Amniotic stem cell (primary cell): Measurements from ENCODE around the gene NTM.
"Not testable (repeated sequence)": the region's sequence is repeated elsewhere in the genome, so short reads cannot be mapped to it uniquely, and the experiment has no call there.

Source experiments
- DNase-seq: peaks from one replicate; lab custom pipeline; 2025; lab: John Stamatoyannopoulos, UW

The NTM gene

DNA sequence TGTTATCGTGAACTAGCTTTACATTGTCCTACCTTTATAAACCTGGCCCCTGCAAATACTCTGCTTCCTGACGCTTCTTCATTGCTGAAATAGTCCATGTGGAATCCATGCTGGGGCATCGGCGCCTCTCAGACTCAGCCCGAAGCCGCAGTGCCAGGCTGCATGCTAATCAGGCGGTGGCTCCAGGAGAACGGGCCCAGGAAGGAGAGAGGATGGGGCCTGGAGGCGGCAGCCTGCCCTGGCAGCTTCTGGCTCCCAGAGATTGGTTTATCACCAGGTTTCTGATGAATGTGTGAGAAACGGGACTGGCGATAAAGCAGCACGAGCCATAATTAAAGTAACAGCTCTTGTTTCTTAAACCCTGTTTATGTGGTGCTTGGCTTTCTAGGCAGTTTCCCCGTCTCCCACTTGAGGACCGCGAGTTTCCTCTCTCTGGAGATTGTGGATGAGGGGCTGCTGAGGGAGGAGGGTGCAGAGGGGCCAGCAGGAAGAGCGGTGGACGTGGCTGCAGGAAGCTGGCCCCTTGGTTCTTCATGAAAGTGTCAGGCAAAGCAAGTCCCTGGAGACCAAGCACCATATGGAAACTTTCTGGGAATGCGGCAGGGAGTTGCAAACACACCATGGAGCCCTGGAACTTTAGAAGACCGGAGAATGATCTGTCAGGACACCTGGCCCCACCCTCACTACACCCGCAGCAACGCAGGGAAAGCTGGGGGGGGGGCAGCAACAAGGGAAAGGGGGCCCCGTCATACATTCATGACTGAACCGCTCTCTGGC lies 93.4 kb downstream of the NTM start:
- DNase-seq, result no peak

DNA sequence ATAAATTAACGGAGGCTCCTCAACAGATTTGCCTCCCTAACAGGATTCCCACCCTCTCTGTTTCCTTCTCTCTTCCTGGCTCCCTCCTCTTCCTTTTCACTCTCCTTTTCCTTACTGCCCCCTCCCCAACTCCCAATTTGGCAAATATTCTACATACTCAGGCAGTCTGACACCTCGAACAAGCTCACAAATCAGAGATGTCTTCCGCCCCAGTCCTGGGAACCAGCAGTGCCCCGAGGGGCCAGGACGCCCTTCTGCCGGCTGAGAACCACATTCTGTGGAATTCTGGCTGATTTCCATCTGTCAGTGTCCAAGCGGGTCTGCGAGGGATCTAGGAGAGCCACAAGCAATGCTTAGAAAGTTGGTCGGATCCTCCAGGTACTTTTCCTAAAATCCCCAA lies 94.0 kb downstream of the NTM start:
- no peak for DNase-seq

DNA sequence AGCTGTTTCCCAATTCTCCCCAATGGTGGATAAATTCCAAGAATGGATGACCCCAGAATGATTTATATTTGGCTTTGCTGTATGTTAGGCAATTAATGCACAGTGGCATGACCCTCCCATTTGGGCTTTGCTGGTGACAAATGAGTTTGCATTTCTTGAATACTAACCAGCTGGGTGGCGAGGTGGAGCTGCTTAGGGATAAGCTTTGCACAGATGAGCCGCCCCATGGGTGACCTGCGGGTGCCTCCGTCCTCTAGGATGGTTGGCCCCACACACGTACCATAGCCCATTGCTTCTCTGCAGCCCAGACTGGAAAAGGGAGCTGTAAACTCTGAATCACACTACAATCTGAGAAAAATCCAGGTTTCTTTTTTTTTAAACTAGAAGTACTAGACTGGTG lies 94.6 kb downstream of the NTM start:
- DNase-seq, result no peak

DNA sequence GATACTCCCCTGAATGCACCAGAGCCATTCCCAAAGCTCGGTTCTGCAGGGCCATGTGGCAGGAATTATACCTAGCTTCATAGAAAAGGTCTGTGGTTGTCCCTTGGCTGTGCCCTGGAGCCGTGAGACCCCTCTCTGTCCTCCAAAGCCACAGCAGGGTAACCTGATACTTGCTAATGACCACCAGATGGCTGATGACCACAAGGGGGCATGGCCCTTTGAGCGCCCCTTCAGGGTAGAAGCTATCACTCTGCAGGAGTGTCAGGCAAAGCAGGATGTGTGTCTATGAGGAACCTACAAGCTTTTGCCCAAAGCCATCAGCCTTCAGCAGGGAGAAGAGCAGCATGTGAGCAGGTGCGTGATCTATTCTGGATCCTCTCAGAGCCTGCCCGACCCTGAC lies 95.3 kb downstream of the NTM start:
- no peak for DNase-seq

DNA sequence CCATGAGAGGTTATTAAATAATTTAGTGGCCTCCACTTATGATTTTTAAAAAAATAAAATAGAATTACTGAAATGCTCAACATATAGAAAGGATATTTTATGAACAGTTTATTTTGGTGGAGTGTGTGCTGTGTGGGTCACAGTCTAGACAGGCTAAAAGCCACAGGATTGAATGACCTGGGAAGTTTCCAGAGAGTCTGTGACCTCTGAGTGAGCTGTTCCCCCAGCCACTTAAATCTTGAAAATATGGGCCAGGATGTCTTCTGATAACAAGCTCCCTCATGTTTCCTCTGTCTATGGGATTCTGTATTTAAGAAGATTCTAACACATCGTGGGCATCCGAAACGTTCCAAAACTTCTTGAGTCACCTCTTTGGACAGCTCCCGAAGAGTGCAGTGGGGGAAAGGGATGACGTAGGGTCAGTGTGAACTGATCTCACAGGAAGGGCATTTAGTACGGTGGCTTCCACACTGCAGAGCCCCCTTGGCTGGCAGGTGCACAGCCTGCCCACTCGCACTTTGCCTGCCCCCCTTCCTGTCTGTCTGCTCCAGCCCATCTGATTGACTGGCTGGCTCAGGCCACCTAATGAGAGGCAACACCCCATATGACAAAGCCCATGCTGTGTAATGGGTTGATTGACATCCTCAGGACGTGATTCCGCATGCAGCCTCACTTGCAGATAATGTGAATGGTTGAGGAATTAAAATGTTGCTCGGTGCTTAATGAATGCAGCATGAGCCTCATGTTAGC lies 97.4 kb downstream of the NTM start:
- no peak for DNase-seq

DNA sequence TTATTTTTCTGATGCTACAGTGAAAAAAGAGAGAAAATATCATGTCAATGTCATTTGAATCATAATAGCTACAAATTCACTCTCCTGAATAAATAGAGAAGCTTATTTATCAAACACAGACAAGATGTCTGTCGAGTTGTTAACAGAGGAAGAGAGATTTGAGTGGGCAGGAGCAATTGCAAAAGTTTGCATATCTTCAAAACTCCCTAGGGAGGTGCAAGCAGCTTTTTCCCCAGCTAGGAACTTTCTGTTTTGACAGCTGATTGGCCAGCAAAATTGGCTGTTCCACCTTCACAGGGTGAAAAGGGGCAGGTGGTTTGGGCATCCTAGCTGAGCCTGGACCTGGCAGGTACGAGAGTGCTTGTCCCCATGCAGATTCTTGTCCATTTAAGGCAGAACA lies 98.2 kb downstream of the NTM start:
- no peak for DNase-seq

DNA sequence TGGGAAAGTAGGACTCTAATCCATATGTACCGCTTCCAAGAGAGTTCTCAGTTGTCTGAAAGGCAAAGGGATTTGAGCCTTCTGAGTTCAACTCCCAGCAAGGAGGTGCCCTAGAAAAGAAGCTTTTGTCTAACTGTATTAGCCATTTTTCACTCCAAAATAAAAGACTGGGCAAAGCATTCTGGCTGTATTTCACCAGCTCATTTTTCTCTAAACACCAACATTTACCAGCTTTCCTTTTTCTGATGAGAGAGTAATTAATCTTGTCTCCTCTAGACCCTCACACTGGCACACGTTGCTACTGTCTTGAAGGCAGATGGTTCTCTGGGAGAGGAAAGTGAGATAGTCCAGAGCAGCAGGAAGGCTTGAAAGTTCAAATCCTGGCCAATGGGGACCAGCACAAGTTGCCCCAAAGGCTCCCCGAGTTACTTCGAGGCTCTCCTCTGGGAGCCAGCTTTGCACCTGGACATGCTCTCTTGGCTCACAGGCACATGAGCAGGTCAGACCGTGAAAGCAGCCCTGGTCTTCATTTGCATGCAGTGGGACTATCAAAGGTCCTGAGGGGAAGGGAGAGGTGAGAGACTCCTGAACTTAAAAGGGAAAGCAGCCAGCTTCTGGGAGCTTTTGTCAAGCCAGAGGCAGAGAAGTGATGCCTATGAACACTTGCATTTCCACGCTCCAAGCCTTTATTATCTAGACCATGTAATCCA lies 100.0 kb downstream of the NTM start:
- no peak for DNase-seq

DNA sequence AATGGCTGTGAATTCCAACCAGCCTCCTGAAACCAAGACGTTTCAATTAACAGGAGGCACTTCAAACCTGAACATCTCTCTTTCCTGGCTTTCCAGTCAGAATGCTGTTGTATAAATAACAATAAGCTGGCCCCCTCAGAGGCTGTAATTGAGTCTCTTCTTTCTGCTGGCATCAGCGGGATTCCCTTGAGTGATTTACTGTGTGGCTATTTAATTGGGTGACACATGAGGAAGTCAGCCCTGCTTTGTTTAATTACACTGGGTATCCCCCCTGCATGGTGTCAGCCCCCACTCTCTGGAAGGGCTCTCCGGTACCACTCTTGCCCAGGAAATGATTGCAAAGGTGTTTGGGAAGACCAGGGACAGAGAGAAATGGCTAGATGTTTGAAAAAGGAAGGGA lies 101.6 kb downstream of the NTM start:
- no peak for DNase-seq

DNA sequence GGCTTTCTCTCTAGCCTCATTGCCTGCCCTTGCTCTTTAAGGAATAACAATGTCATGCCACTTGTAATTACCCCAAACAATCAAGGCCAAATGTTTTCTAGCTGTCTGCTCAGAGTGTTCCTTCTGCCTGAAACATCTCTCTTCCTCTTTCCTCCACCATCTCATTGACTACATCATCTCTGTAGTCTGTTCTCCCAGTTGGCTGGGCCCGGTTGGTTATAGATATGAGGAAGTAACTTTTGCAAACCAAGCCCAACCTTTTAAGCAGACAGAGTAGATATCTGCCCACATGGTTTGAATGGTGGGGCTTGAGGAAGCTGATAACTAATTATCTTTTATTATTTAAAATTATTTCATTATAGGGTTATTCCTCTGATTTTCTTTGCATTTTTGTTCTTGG lies 104.5 kb downstream of the NTM start:
- no peak for DNase-seq

DNA sequence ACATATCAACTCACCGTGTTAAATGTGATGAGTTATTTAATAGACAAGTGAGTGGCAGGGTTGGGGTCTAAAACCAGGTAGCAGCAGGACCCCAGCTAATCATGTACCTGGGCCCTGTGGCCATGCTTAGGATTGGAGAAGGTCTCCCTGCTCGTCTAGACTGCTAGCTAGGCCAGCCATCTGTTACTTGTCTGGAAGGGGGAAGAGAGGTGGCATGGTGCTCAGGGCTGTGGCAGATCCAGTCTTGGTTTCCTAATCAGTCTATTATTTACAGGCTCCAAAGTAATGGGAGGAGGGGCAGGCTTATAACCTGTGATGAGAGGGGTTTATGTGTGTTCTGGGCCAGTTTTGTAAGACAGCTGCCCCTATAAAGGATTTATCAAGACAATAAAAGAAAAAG lies 105.9 kb downstream of the NTM start:
- no peak for DNase-seq

DNA sequence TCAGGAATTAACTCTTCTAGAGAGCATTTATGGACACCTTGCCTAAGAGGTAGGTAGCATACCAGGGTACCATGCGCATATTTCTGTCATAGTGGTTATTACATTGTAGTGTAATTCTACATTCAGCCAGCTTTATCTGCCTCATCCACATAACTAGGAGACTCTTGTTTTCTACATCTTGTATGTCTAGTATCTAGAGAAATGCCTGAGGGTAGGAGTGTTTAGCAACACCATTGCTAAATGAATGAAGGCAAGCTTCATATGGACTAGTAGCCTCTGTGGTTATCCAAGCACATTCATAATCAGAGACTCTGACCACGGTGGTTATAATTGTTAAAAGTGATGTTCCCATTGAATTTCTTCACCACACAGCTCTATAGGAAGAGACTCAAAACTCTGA lies 107.9 kb downstream of the NTM start:
- no peak for DNase-seq

DNA sequence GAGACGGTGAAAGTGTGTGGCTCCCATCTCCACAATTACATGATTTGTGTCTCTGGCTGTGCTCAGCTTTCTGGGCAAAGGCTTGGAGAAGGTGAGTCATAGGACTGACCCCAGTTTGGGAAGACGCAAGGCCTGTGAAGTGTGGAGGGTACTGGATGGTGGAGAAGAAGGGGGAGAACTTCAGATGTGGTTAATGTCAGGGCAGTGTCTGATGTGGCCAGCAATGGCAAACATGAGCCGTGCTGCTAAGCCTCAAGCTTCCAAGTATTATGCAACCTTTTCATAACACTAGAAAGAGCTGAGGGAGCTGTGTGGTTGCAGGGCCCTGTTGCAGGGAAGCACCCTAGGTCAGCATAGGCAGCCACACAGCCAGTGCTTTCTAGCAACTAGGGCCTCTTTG lies 110.9 kb downstream of the NTM start:
- DNase-seq, result no peak

DNA sequence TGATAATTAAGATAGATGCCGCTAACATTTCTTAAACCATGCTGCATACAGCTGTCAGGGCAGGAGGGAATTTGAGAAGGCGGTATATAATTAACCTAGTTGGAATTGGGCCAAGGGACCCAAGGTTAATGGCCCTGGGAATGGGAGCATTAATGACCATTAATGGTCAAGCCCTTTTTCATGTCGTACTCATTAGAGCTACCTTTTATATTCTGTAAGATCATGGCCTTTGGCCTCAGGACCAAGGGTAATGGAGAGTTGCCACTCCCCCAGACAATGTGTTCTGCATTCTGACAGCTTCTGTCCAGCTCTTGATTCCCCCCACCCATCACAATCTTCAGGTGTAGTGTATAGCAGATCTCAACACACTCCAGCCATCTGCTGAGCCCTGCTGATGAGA lies 111.6 kb downstream of the NTM start:
- DNase-seq, result no peak

DNA sequence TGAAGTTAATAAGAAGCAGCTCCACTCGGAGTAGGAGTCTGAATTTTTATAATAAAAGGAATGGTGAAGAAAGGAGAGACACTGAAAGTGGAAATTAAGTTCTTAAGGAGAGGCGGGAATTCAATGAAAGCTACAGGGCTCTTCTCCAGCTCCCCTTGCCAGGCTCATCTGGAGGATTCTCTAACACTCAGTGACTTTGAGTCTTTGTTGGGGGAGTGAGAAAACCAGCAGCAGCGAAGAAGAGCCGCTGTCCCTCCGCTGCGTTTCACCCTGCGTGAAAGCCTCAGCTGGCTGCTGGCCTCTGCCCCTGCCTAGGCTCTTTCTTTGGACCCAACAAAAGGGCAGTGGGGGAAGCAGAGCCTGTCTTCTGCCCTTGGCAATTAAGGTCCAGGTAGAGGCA lies 113.0 kb downstream of the NTM start:
- no peak for DNase-seq

DNA sequence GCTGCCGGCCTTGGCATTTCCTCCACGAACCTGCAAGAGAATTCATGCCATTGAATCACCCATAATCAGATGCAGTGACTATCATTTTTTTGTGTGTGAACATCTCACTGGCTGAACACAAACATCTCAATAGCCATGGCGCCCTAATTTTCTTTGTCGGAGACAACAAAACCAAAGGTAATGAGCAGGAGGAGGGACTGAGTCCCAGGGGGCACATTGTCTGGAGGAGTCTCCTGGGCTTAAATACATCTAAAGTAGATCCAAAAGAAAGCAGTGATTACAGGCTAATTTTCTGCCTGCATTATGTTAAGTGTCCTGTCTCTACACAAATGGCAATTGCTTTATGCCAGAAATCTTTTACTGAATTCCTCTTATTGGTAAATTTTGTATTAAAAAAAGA lies 113.5 kb downstream of the NTM start:
- DNase-seq, result no peak

DNA sequence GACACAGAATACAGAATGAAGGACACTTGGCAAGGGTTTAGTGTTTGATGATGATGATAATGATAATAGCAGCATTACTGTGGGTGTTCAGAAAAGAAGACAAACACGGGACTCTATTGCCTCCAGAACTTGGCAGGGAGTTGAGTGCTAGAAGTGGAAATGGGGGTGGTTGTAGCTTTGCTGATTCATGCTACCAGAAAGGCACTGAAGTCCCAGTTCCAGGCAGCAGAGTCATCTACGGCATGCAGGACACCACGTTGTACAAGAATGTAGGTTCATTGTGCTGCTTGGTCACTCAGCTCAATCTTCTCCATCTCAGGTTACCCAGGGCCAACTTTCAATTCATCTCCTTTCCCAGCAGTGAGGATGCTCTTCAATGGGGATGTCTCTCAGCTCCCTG lies 115.7 kb downstream of the NTM start:
- no peak for DNase-seq

DNA sequence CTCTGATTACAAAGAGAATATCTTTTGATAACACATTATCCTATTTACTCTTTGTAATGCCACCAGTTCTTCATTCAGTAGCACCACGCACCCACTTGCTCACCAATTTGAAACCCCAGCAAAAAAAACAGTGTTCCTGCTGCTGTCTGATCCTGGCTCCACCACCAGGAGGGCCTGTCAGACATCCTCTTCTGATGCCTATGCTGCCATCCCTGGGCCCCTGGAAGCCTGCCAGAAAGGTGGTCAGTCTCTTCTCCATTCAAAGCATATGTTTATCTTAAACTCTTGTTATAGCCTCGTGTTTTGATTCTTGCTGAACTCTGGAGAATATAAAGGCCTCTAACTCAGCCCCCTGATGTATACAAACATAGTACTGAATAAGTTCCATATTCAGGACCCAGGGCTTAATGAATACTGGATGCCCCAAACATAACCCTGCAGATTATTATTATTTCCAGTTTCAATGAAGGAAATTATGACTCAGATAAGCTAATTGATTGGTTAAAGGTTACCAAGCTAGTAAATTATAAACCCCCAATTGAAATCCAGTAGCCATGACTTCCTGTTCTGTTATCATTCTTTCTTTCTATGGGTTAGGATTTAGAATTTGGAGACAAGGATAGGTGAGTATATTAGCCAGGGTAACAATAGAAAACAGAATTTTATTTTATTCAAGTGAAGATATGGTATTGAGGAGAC lies 116.7 kb downstream of the NTM start:
- no peak for DNase-seq

DNA sequence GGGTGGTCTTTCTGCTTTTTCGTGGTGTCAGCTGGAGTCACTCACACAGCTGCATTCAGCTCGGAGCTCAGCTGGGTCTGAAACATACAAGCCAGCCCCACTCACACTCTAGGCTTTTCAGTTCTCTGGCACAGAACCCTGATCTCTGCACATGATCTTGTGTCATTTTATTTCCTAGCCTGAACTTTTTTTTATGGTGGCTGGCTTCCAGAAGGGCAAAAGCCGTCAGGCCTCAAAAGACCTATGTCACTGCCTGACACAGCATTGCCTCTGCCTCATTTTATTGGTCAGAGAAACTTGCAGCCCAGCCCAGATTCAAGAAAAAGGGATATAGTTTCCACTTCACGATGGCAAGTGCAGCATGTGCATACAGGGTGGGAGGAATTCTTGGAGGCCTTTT lies 117.8 kb downstream of the NTM start:
- DNase-seq, result no peak

DNA sequence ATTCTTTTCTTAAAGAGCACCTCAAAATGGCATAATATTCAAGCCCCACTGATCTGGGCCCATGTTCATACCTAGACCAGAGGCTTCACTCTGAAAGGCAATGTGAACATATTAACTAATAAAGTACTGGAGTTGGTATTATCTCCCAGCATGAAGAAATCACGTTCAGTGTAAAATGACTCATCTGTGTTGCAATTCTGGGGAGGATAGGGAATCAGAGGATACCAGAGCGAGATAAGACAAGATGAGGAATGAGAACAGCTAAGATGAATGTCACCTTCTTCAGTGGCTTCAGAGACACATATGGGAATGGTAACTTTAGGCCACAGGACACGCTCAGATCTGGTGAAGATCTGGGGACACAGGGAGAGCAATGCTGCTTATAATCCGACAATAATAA lies 121.1 kb downstream of the NTM start:
- DNase-seq, result no peak

DNA sequence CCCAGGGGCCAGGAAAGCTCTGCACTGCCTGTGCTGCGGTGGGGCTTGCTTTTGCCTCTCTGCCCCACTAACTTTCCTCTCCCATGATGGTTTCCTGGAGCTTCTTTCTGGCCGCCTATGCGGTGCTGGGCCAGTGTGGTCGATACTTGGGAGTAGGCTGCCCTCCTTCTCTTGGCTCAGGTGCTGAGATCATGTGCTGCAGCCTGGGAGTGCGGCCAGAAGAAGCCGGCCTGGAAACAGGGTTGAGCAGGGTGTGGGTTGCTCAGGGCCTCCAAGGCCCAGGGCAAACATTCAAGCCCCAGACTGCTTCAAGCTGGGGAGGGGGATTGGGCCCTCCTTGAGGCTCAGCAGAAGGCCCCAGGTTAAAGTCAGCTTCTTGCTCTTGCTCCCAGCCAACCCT lies 125.0 kb downstream of the NTM start:
- no peak for DNase-seq

DNA sequence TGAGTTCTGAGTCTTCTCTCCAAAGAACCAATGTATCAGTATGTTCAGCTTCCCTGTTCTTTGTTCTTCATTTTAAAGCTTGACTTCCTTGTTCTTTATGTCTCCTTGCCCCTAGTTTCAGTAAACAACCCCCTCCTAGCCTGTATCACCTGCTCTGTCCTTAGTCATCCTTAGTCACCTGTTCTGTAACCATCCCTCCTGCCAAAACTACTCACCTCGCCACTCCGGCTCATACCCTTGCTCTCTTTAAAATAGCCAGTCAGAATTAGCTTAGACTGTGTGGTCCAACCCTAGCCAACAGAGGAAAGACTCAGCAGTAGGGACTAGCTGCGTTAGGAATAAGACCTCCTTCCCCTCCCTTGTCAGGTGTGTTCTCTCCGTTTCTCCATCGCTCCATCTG lies 127.3 kb downstream of the NTM start:
- not testable (repeated sequence) for DNase-seq

DNA sequence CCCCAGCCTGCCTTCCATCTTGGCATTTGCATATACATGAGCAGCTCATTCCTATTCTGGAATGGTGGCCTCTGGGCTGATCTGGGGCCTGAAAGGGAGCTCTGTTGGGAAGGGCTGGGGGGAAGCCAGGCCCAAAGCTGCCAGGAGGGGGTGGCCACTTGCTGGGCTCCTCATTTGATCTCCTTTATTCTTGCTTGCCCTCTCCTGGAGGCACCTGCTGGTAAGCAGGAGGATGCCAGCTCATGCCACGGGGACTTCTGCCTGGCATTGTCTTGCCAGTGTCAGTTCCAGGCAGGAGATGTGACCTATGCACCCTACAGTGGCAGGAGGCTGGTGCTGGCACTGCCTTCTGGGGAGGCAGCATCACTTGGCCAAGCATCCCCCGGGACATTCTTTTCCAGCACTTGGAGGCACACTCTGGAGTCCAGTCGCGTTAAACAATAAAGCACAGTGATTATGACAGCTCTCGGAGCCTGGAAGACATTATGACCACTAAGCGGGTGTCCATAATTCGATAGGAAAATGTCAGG lies 128.3 kb downstream of the NTM start:
- DNase-seq, result no peak
